CD4-positive, alpha-beta T cell treated with Interleukin-12 subunit alpha and Interleukin-12 subunit beta, for 1 hour (primary cell): ENCODE results near the gene EXPH5.
"Not testable (repeated sequence)": the region's sequence is repeated elsewhere in the genome, so short reads cannot be mapped to it uniquely, and the experiment has no call there.

Source experiments
- DNase-seq: peaks from one replicate; pipeline ENCODE4 v3.0.0-alpha.2; 2020

The EXPH5 gene

GRCh38 chr11:108602818-108603217 lies 9.2 kb upstream of the EXPH5 start:
- DNase-seq: not testable (repeated sequence)

GRCh38 chr11:108601150-108601549 lies 7.6 kb upstream of the EXPH5 start:
- no peak for DNase-seq

DNA sequence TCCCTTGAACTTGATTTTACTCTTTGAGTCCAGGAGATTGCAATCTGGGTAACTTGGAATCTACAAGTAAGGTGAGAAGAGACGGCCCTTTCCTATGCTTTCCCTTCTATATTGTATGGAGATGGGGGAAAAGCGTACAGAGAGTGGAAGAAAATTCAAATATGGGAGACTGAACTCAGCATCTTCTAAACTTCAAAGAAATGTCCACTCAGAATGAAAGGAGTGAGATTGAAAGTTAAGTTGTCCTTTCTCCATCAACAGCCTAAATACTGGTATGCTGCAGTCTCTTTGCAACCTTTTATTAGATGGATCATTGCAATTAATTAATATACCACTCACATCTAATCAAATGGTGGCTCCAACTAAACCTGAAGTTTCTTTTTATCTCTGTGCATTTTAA lies 6.4 kb upstream of the EXPH5 start:
- DNase-seq: no peak

DNA sequence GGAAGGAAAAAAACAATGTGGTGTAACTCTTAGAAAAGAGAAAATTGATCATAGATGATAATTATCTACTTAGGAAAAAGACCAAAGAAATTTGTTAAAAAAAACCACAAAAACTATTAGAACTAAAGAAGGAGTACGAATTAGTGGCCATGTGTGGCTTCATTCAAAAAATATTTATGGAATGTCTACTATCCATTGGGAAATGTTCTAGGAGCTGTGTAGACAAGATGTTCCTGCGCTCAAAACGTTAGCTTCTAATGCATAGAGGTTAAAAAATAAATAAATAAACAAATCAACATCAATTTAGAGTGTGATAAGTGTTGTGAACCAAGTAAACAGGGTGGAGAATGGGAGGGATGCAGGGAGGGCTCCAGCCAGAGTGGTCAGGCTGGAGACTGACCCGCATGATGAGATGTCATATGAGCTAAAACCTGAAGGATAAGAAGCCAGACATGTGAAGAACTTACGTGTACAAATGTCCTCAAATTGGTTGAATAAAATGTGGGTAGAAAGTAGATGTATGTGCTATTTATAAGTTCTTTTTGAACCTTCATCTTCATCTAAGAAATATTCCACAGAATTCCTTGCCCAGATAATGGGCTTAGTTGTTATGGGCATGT lies 4.3 kb upstream of the EXPH5 start:
- DNase-seq: no peak

- DNase-seq: no peak
Measured at GRCh38 chr11:108596701-108597100, 3.1 kb upstream of the EXPH5 start.

GRCh38 chr11:108593923-108594434 lies 411 bp upstream of the EXPH5 start:
- DNase-seq: no peak

- peak; percentile 34 for DNase-seq
Measured at GRCh38 chr11:108592591-108593213, 866 bp downstream of the EXPH5 start.

GRCh38 chr11:108591893-108592292 lies 1.7 kb downstream of the EXPH5 start:
- DNase-seq: no peak

GRCh38 chr11:108589136-108589535 lies 4.4 kb downstream of the EXPH5 start:
- DNase-seq: no peak

GRCh38 chr11:108588287-108588686 lies 5.3 kb downstream of the EXPH5 start:
- no peak for DNase-seq

GRCh38 chr11:108587109-108587508 lies 6.5 kb downstream of the EXPH5 start:
- no peak for DNase-seq

DNA sequence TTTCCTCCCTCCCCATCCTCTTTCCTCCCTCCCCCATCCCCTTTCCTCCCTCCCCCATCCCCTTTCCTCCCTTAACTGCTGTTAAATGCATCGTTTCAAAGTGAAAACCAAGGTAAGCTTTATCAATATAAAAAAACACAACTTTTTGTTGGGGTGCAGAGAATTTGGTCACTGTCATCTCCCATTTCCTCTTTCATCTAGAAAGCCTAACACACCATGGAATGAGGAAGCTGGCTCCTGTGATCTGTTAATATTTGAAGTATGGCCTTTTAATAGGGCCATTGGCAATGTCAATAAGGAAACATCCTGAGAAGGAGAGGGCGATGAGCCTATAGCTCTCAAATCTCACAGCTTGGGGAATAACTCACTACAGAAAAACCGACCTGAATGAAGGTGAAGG lies 7.0 kb downstream of the EXPH5 start:
- DNase-seq: no peak

GRCh38 chr11:108586185-108586584 lies 7.4 kb downstream of the EXPH5 start:
- DNase-seq: not testable (repeated sequence)

DNA sequence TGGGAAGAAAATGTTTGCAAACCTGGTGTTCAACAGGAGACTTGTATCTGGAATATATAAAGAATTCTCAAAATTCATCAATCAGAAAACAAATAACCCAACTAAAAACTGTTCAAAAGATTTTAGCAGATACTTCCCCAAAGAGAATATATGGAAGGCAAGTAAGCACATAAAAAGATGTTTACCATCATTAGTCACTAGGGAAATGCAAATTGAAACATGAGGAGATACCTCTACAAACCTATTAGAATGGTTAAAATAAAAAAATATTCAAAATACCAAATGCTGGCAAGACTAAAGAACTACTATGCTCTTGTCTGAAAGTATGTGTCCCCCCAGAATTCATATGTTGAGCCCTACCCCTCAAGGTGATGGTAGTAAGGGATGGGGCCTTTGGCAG lies 8.6 kb downstream of the EXPH5 start:
- no peak for DNase-seq

DNA sequence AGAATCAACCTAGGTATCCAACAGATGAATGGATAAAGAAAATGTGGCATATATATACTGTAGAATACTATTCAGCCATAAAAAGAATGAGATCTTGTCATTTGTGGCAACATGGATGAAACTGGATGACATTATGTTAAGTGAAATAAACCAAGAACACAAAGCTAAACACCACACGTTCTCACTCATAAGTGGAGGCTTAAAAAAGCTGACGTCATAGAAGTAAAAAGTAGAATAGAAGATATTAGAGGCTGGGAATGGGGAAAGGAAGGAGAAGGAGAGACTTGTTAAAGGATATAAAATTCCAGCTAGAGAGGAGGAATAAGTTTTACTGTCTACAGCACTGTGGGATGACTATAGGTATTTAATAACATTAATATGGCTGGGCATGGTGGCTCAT lies 12.9 kb downstream of the EXPH5 start:
- no peak for DNase-seq

DNA sequence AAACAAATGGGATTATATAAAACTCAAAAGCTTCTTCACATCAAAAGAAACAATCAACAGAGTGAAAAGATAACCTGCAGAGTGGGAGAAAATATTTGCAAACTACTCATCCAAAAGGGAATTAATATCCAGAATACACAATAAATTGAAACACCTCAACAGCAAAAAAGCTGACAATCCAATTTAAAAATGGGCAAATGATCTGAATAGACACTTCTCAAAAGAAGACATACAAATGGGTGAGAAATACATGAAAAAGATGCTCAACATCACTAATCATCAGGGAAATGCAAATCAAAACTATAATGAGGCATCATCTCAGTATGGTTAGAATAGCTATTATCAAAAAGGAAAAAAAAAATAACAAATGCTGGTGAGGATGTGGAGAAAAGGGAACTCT lies 13.5 kb downstream of the EXPH5 start:
- DNase-seq: no peak

DNA sequence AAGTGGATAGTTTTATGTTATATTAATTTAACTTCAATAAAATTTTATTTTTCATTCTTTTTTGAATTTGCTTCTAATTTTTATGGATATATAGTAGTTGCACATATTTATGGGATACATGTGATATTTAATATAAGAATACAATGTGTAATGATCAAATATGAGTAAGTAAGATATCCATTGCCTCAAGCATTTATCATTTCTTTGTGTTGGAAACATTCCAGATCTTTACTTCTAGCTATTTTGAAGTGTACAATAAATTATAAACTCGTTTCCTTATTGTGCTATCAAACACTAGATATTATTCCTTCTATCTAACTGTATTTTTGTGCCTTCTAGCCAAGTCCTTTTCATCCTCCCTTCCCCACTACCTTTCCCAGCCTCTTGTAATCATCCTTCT lies 17.0 kb downstream of the EXPH5 start:
- DNase-seq: no peak

DNA sequence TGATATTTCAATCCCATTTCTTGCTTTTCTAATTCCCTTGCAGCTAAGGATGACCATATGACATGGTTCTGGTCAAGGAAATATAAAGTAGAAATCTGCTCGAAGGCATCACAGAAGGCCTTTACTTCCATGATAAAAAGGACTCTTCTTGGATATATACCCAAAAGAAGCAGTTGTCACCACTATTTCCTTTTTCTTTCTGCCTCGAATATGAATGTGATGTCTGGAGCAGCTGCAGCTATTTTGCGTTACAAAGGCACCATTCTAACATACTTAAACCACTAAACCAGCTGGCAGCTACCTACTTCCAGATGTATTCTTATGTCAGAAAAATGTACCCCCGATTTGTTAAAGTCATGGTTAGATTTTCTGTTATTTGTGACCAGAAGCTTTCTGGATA lies 18.9 kb downstream of the EXPH5 start:
- no peak for DNase-seq

- no peak for DNase-seq
Measured at GRCh38 chr11:108571001-108571400, 22.6 kb downstream of the EXPH5 start.

GRCh38 chr11:108569896-108570295 lies 23.7 kb downstream of the EXPH5 start:
- no peak for DNase-seq

DNA sequence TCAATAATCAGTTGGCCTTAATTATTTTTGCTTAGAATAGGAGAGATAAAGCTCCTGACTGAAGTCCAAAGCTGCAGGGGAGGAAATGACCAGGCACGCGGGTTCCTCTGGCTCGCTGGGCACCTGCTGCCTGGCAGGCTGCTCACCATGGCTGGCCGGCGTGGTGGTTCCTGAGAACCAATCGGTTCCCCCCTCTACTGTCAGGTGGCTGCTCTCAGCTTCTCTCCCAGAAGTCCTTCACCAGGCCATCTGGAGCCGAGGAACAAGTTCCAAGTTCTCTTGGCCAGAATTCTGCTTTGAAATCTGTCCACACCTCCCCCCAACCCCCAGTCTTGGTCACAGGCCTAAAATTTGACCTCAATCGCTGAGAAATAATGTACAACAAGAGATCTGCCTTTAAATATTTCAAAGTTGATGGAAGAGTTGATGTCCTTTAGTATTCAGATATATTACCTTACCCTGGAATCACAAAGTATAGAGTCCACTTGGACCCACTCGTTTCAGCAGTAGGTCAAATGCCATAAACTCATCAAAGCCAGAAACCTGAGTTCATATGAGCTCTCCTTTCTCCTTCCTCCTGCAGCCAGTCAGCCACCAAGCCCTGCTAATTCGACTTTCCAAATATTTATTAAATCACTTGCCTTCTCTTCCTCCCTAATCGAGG lies 25.2 kb downstream of the EXPH5 start:
- no peak for DNase-seq

DNA sequence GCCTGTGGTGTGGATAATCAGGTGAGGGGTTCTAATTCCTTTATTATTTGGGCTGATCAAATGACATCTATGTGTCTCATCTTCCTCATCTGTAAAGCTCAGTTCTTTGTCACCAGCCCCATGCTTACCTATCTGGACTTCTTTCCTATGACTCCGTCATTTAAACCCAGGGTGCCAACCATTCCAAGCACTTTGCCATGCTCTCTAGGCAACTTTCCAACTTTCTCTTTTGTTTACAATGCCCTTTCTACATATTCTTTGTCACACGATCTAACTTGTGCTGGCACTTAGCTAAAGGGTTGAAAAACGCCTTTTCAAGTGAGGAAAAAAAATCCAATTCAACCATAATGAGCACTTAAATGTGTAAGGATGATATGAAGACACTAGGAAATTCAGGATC lies 27.9 kb downstream of the EXPH5 start:
- DNase-seq: no peak

DNA sequence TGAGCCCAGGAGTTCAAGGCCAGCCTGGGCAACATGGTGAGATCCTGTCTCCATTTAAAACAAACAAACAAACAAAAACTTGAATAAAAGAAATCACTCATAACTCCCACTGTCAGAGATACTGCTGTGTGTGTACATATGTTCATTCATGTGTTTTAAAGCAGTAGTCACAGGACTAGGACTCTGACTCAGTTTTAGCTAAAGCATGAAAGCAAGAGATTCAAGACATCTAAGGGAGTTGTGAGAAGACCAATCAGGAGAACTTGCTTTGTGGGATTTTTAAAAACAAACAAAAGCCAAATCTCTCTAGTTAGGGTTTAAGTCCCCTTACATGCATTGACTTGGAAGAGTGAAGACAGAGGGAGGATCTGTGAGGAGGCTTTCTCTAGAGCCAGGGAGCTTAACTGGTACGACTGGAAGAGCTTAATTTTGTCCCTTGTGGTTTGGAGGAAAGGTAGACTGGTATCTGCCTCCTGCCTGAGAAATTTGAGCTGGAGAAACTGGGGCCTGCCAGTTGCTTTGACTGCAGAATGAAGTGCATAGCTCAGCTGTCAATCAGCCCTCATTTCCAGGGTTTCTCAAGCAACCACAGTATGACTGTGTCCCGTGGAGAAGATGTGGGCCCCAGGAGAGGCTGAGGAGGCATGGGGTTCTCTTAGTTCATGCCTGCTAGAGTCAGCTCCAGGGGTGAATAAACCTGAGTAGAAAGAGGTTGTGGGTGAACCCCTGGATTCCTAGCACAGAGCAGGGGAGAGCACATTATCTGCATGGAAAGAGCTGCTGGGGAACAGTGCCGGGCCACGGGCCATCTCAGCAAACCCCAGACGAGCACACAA lies 30.6 kb downstream of the EXPH5 start:
- no peak for DNase-seq
